ENCODE measurements around the gene AGER. TPM values are rescaled to one million over a fixed set of nuclear protein-coding genes. Genes with fewer than 3 reads are reported as not detected.

Gene AGER
- total and polyA plus RNA-seq, 9 of the 15 experiments (the other 6 are each of a cell fraction or from before 2014, with no cell fraction given) = 1.2 to 11.5 (median 4.1) TPM

- peak; percentile 89 for TF ChIP-seq PHF8 (IDR thresholded peaks at IDR 0.05; ENCODE audit: borderline replicate concordance, low read length)
- peak; percentile 81 for TF ChIP-seq GABPA (tag; conservative IDR thresholded peaks at IDR 0.05; ENCODE audit: low read depth)
- peak; percentile 83 for TF ChIP-seq E2F8 (IDR thresholded peaks at IDR 0.05; ENCODE audit: low read depth, partially characterized antibody)
- TF ChIP-seq ZKSCAN8 (CRISPR knock-in tag; IDR thresholded peaks at IDR 0.05) = no peak
- peak; percentile 93 for TF ChIP-seq ATF1 (CRISPR knock-in tag; IDR thresholded peaks at IDR 0.05)
- TF ChIP-seq ATF1 (tag; IDR thresholded peaks at IDR 0.05) = peak; percentile 99
- no peak for TF ChIP-seq ZKSCAN3 (CRISPR knock-in tag; IDR thresholded peaks at IDR 0.05)
- peak; percentile 99 for TF ChIP-seq RBFOX2 (IDR thresholded peaks at IDR 0.05; ENCODE audit: low read depth, low read length)
- peak; percentile 52 for TF ChIP-seq NEUROD1 (IDR thresholded peaks at IDR 0.05; ENCODE audit: borderline replicate concordance, low read depth, low read length, partially characterized antibody)
- TF ChIP-seq MYNN (IDR thresholded peaks at IDR 0.05) = peak; percentile 56; the same call in 1 of the 2 replicates
- TF ChIP-seq MYNN (CRISPR knock-in tag; IDR thresholded peaks at IDR 0.05) = no peak
- TF ChIP-seq, protein P1, sequence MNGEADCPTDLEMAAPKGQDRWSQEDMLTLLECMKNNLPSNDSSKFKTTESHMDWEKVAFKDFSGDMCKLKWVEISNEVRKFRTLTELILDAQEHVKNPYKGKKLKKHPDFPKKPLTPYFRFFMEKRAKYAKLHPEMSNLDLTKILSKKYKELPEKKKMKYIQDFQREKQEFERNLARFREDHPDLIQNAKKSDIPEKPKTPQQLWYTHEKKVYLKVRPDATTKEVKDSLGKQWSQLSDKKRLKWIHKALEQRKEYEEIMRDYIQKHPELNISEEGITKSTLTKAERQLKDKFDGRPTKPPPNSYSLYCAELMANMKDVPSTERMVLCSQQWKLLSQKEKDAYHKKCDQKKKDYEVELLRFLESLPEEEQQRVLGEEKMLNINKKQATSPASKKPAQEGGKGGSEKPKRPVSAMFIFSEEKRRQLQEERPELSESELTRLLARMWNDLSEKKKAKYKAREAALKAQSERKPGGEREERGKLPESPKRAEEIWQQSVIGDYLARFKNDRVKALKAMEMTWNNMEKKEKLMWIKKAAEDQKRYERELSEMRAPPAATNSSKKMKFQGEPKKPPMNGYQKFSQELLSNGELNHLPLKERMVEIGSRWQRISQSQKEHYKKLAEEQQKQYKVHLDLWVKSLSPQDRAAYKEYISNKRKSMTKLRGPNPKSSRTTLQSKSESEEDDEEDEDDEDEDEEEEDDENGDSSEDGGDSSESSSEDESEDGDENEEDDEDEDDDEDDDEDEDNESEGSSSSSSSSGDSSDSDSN (IDR thresholded peaks at IDR 0.05; ENCODE audit: borderline replicate concordance in 1 of 2, low read depth in 2 of 2, low read length in 2 of 2) = peak in 1 of 2 experiments; percentile 44; a peak in 1 of 4 replicates
- peak; percentile 57 for TF ChIP-seq NFE2 (IDR thresholded peaks at IDR 0.05; ENCODE audit: low read depth)
- TF ChIP-seq ID3 (CRISPR knock-in tag; IDR thresholded peaks at IDR 0.05) = no peak
- 0 out of 2 replicates have a peak, but pooled peaks have one; percentile 38 for TF ChIP-seq ID3 (tag; IDR thresholded peaks at IDR 0.05)
- no peak for TF ChIP-seq ZBTB34 (CRISPR knock-in tag; IDR thresholded peaks at IDR 0.05)
- TF ChIP-seq, protein P2, sequence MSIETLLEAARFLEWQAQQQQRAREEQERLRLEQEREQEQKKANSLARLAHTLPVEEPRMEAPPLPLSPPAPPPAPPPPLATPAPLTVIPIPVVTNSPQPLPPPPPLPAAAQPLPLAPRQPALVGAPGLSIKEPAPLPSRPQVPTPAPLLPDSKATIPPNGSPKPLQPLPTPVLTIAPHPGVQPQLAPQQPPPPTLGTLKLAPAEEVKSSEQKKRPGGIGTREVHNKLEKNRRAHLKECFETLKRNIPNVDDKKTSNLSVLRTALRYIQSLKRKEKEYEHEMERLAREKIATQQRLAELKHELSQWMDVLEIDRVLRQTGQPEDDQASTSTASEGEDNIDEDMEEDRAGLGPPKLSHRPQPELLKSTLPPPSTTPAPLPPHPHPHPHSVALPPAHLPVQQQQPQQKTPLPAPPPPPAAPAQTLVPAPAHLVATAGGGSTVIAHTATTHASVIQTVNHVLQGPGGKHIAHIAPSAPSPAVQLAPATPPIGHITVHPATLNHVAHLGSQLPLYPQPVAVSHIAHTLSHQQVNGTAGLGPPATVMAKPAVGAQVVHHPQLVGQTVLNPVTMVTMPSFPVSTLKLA (conservative IDR thresholded peaks at IDR 0.05) = peak in 1 of 2 experiments; percentile 96; a peak in 3 of 4 replicates
These were observed 12.0 kb upstream of the AGER start (continued) for GRCh38 chr6:32195902-32196681.
